HL-60 (cell line): Measurements from ENCODE around the gene EIF4A2.

Source experiments
- DNase-seq, 2 experiments: peaks; one replicate each; pipeline ENCODE4 v3.0.0-alpha.2; 2010 to 2020; ENCODE audit warnings: low read depth in 1 of 2, low spot score in 1 of 2
- H3K27ac ChIP-seq: fragments of 250-450 bp; sonication (Bioruptor Pico); replicated peaks from 2 replicates; pipeline ENCODE4 v1.5.1; 2020; ENCODE audit warnings: mild to moderate bottlenecking, moderate library complexity
- H3K27me3 ChIP-seq: fragments of 250-450 bp; sonication (Bioruptor Pico); 2 replicates; pipeline ENCODE4 v1.5.1; 2021; ENCODE audit warnings: mild to moderate bottlenecking, moderate library complexity; ENCODE audit not compliant: insufficient read depth, poor library complexity, severe bottlenecking
- H3K4me3 ChIP-seq: replicated peaks from 2 replicates; pipeline ENCODE4 v1.5.1; 2011; ENCODE audit warnings: mild to moderate bottlenecking, control low read depth, low read length; ENCODE audit not compliant: insufficient read depth
- CTCF ChIP-seq: IDR thresholded peaks from one replicate; pipeline ENCODE4 v1.5.1; 2011; ENCODE audit warnings: low read length, control low read depth, inconsistent platforms; ENCODE audit not compliant: insufficient read depth
- GABPA ChIP-seq: IDR thresholded peaks from 2 replicates; pipeline ENCODE4 v1.6.1; 2012; ENCODE audit warnings: low read depth
- POLR2AphosphoS5 ChIP-seq: IDR thresholded peaks from 2 replicates; pipeline ENCODE4 v1.6.1; 2012; ENCODE audit warnings: low read depth
- REST ChIP-seq: IDR thresholded peaks from 2 replicates; pipeline ENCODE4 v1.6.1; 2012; ENCODE audit warnings: low read depth; ENCODE audit not compliant: insufficient replicate concordance
- SPI1 ChIP-seq: IDR thresholded peaks from 2 replicates; pipeline ENCODE4 v1.6.1; 2012; ENCODE audit warnings: low read depth, mild to moderate bottlenecking, borderline replicate concordance

EIF4A2 gene

GRCh38 chr3:186823386-186823785, 40.0 kb downstream of the EIF4A2 start:
- Histone ChIP-seq H3K27ac (no peak overlapping the region), H3K27me3 (peaks cover 29% of the 10 kb centered on the region), H3K4me3 (no peak overlapping the region)
- no peak for TF ChIP-seq SPI1
- TF ChIP-seq POLR2AphosphoS5: no peak
- TF ChIP-seq REST: no peak
- no peak for TF ChIP-seq GABPA
- TF ChIP-seq CTCF: no peak
- no peak for DNase-seq

- Histone ChIP-seq H3K27ac (no peak overlapping the region), H3K4me3 (no peak overlapping the region), H3K27me3 (peaks cover 34% of the 10 kb centered on the region)
- no peak for DNase-seq
- TF ChIP-seq REST (no peak), SPI1 (no peak), POLR2AphosphoS5 (no peak), CTCF (no peak), GABPA (no peak)
These were observed 41.2 kb downstream of the EIF4A2 start for GRCh38 chr3:186824430-186825139.

- peaks cover 38% of the 10 kb centered on the region for H3K27me3 ChIP-seq
- H3K27ac ChIP-seq: no peak overlapping the region
- DNase-seq: peak in 1 of 2 experiments; percentile 16
- no peak overlapping the region for H3K4me3 ChIP-seq
- TF ChIP-seq SPI1 (no peak), CTCF (no peak), REST (no peak), POLR2AphosphoS5 (no peak), GABPA (no peak)
These were observed 42.0 kb downstream of the EIF4A2 start for GRCh38 chr3:186825294-186825821.
